ENCODE results near the gene TMEM26.

DNA sequence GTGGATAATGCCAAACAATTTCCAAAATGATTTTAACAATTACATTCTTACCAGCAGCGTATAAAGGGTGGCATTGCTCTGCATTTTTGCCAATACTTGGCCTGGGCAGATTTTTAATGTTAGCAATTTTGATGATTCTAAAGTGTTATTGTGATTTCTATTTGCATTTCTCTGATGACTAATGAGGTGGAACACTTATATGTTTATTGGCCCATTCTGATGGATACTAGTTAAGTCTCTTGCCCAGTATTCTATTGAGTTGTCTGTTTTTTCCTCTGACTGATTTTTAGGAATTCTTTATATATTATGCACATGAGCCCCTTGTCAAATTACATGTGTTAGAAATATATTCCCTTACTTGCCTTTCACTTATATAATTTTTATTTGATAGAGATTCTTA lies 86.8 kb downstream of the TMEM26 start:
- TF ChIP-seq, protein P1, sequence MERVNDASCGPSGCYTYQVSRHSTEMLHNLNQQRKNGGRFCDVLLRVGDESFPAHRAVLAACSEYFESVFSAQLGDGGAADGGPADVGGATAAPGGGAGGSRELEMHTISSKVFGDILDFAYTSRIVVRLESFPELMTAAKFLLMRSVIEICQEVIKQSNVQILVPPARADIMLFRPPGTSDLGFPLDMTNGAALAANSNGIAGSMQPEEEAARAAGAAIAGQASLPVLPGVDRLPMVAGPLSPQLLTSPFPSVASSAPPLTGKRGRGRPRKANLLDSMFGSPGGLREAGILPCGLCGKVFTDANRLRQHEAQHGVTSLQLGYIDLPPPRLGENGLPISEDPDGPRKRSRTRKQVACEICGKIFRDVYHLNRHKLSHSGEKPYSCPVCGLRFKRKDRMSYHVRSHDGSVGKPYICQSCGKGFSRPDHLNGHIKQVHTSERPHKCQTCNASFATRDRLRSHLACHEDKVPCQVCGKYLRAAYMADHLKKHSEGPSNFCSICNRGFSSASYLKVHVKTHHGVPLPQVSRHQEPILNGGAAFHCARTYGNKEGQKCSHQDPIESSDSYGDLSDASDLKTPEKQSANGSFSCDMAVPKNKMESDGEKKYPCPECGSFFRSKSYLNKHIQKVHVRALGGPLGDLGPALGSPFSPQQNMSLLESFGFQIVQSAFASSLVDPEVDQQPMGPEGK (tag by site-specific recombination; IDR thresholded peaks at IDR 0.05): no peak
- TF ChIP-seq ZBTB7A (tag by site-specific recombination; IDR thresholded peaks at IDR 0.05; ENCODE audit: low read depth): no peak
- TF ChIP-seq, protein P2, sequence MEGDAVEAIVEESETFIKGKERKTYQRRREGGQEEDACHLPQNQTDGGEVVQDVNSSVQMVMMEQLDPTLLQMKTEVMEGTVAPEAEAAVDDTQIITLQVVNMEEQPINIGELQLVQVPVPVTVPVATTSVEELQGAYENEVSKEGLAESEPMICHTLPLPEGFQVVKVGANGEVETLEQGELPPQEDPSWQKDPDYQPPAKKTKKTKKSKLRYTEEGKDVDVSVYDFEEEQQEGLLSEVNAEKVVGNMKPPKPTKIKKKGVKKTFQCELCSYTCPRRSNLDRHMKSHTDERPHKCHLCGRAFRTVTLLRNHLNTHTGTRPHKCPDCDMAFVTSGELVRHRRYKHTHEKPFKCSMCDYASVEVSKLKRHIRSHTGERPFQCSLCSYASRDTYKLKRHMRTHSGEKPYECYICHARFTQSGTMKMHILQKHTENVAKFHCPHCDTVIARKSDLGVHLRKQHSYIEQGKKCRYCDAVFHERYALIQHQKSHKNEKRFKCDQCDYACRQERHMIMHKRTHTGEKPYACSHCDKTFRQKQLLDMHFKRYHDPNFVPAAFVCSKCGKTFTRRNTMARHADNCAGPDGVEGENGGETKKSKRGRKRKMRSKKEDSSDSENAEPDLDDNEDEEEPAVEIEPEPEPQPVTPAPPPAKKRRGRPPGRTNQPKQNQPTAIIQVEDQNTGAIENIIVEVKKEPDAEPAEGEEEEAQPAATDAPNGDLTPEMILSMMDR (tag by site-specific recombination; IDR thresholded peaks at IDR 0.05): no peak
